Activated effector memory CD4-positive, alpha-beta T cell treated with Interleukin-2 at 50 U/mL for 16 hours (primary cell): Measurements from ENCODE around the gene EEPD1.
"Not testable (repeated sequence)": the region's sequence is repeated elsewhere in the genome, so short reads cannot be mapped to it uniquely, and the experiment has no call there.

Experiments used
- DNase-seq: peaks from one replicate; pipeline ENCODE4 v3.0.0-alpha.2; 2020

EEPD1 gene

DNA sequence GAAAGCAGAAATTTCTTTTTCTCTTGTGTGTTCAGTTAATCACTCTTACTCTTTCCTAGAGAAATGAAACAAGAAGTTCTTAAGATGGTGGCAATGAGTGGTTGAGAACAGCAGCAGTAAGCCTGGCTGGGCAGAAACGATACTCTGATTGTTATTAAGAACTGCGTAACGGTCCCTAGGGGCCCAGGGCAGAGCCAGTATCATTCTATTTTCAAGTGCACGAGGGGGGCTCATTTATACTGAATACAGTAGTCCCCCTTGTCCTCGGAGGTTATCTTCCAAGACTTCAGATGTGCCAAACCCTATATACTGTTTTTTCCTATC lies 64.9 kb downstream of the EEPD1 start:
- no peak for DNase-seq

DNA sequence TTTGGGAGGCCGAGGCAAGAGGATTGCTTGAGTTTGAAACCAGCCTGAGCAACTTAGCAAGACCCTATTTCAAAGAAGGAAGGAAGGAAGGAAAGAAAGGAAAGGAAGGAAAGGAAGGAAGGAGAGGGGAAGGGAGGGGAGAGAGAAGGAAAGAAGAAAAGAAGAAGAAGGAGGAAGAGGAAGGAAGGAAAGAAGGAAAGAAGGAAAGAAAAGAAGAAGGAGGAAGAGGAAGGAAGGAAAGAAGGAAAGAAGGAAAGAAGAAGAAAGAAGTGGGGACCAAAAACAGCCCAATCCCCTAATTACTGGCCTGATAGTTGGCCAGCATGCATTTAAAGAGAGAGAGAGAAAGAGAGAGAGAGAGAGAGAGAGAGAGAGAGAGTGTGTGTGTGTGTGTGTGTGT lies 66.4 kb downstream of the EEPD1 start:
- no peak for DNase-seq

DNA sequence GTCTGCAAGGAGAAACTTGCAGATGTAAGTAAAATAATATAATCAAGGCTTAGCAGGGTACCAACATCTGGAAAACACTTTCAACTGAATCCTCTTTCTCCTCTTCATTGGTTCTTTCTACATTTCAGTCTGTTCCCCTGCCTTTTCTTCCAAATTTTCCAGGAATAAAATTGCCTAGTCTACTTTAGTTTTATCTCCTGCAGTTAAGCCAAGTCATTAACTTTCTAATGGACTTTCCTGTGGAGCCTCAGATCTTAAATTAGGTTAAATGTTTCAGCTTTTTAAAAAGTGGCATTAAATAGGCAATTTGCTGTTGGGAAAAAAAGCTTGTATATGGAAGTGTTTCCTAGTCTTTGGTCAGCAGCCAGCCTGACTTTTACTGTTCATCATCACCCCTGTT lies 70.8 kb downstream of the EEPD1 start:
- DNase-seq: no peak

DNA sequence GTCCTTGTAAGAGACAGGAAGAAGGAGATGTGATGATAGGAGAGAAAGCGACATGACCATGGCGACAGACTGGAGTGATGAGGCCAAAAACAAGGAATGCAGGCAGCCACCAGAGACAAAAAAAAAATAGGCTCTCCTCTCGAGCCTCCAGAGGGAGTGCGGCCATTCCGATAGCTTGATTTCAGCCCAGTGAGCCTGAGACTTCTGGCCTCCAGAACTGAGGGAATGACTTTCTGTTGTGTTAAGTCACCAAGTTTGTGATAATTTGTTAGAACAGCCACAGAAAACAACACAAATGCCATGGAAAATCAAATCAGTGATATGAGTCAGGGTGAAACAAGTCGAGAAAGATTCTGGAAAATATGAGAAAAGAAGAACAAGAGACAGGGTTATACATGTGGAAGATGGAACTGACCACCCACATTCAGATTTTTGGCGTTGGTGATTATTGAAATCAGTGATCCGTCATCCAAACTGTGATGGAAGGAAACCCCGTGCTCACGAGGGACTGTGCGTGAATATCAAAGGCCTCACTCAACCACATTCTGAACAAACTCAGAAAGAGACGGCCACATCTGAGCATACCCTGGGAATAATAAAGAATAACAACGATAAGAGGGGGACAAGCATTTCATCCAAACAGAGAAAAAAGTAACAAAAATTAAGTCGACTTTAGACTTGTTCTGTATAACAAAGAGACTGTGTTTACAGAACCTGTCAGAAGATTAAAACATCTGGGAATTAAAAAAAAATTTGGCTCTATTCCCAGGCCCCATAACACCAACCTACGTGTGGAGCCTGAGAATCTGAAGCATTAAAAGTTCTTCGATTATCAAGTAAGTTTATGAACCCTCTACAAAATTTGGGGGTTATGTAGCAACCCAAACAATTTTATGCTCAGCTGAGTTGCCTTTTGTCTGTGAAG lies 72.1 kb downstream of the EEPD1 start:
- DNase-seq: no peak

DNA sequence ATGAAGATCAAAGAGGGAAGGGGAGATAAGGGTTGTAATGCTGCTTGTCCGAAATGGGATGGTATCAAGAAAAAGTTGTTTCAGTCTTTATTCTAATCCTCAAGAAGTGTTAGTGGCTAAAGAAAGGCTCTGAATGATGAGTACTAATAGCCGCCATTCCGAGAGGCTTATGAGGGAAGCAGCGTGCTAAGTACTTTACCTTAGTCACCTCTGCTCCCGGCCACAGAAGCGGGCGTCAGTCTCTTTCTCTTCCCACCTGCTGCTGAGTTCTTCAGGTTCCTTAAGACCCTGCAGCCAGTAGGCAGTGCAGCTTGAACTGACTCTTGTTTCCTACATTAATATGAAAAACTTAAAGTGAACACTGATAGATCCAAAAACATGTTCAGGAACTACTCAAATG lies 73.1 kb downstream of the EEPD1 start:
- DNase-seq: no peak

DNA sequence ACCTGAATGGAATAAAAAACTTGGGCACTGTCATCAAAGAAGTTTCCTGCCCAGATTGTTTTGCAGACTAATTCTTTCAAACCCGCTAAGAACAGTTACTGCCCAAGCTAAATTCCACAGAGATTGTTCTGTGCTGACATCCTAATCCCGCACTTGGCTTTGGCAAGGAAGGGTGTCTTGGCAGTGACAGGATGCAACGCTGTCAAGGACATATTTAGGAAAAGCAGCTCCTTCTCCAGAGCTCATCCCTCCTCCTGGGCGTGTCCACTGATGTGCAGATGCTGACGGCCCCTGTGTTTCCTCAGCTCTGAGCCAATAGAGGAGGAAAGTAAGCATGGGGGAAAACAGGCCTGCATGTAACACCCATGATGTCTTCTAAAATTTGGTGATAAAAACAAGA lies 74.2 kb downstream of the EEPD1 start:
- DNase-seq: no peak

DNA sequence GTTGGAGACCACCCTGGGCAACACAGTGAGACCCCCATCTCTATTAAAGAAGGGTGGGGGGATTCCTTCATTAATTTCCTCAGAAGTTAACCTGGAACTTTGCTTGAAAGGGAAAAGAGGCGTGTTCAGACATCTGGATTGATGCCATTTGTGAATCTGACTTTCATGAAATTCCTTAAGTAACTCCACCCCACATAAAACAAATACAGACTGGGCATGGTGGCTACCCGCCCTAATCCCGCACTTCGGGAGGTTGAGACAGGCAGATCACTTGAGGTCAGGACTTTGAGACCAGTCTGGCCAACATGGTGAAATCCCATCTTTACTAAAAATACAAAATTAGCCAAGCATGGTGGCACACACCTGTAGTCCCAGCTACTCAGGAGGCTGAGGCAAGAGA lies 75.0 kb downstream of the EEPD1 start:
- DNase-seq: no peak

DNA sequence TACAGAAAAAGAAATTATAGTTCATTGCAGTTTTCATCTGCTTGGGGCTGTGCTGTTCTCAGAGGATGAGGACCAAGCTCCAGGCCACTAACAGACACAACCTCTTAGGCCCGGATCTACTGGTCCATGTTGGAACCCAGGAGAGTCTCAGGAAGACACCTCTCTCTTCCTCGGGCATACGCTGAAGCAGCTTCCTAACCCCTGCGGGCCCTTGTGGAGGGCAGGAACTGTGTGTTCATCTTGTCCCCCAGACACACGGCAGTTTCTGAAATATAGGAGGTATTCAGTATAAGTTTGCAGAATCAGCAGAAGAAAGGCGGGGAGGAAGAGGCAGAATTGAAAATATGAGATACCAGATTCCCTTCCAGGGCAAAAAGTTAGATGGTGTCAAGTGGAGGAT lies 78.4 kb downstream of the EEPD1 start:
- no peak for DNase-seq

DNA sequence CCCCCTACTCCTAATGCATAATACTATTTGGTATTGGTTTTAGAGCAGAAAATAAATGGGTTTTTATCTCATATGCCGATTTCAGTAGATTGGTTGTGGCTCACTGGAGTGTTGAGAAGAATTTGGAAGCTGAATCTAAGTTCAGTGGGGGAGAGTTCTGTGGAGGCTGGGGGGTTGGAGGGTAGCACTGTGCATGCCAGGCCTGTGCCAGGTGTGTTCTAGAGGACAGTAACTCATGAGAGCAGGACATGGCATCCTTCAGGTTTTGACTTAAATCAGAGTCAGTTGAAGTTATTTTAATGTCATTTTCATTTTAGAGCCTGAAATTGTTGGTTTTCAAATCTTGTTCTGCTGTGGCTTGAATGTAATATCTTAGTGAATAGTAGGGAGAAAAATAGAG lies 79.5 kb downstream of the EEPD1 start:
- DNase-seq: no peak

DNA sequence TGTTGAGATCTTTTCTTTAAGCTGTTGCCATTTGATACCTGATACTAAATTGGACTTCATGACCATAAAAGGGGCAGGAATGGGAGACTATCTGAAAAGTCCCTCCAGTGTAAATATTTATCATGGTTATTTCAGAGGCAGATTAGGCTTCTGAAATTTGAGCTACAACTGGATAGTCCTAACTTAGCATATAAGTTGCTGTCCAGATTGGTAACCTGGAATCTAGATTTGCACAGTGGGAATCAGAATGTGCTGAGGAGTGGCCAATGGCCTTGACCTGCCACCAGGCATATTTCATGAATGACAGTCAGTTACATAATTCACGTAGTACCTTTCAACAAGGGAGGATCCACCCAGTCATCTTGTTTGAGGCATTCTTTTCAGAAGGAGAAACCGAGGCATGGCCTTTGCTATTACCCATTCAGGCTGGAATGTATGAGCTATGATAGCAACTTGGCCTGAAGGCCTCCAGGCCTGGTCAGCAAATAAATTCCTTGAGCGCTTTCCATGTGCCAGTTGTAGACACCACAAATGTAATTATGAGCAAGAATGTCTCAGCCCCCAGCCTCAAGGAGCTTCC lies 80.0 kb downstream of the EEPD1 start:
- no peak for DNase-seq

DNA sequence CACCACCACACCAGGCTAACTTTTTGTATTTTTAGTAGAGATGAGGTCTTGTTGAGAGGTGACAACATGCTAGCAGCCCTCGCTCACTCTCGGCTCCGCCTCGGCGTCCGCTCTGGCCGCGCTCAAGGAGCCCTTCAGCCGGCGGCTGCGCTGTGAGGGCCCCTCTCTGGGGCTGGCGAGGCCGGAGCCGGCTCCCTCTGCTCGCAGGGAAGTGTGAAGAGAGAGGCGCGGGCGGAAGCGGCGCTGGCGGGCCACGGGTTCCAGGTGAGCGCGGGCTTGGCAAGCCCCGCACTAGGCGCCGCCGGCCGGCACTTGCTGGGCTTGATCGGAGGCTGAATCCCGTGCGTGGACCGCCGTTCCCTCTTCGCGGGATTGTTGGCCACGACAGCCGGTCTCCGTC lies 83.0 kb downstream of the EEPD1 start:
- no peak for DNase-seq

DNA sequence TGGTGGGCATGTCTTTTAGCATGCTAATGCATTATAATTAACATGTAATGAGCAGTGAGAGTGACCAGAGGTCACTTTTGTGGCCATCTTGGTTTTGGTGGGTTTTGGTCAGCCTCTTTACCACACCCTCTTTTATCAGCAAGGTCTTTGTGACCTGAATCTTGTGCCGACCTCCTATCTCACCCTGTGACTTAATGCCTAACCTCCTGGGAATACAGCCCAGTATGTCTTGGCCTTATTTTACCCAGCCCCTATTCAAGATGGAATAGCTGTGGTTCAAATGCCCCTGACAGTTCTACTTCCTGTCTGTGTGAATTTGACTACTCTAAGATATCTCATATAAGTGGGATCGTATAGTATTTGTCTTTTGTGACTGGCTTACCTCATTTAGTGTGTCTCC lies 85.1 kb downstream of the EEPD1 start:
- no peak for DNase-seq

DNA sequence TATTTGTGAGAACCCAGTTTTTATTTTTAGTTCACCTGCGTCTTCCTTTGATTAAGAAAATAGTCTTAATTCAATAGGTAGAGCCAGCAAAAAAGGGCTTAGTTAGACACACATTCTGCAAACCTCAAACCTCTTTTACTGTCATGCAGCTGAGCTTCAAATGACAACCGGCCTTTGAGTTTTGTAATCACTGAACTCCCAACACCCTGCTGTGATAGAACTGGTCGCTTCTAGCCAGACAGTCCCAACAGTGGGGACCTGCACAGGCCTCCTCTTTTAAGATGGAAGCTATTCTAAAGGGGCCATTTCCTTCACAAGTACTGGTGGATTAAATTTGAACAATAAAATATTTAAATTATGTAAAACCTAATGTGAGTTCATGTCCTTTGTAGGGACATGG lies 90.3 kb downstream of the EEPD1 start:
- DNase-seq: not testable (repeated sequence)

DNA sequence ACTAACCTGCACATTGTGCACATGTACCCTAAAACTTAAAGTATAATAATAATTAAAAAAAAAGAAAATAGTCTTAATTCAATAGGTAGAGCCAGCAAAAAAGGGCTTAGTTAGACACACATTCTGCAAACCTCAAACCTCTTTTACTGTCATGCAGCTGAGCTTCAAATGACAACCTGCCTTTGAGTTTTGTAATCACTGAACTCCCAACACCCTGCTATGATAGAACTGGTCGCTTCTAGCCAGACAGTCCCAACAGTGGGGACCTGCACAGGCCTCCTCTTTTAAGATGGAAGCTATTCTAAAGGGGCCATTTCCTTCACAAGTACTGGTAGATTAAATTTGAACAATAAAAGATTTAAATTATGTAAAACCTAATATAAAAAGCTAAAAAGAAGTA lies 90.9 kb downstream of the EEPD1 start:
- not testable (repeated sequence) for DNase-seq

DNA sequence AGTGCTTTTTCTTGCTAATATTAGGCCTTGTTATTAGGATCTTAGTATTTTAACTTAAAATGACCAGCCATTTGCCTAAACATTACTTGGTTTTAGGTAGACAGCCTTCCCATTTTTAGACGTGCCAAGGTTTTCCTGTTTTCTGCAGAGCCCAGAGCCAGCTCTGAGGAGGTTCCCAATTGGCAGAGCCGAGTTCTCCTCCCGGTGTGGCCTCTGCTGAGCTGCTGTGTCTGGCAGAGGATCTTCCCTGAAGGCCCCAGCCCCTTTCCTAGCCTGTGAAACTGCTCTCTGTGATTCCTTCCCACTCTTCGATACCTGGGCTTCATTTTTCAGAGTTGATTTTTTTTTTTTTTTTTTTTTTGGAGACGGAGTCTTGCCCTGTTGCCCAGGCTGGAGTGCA lies 91.4 kb downstream of the EEPD1 start:
- no peak for DNase-seq

DNA sequence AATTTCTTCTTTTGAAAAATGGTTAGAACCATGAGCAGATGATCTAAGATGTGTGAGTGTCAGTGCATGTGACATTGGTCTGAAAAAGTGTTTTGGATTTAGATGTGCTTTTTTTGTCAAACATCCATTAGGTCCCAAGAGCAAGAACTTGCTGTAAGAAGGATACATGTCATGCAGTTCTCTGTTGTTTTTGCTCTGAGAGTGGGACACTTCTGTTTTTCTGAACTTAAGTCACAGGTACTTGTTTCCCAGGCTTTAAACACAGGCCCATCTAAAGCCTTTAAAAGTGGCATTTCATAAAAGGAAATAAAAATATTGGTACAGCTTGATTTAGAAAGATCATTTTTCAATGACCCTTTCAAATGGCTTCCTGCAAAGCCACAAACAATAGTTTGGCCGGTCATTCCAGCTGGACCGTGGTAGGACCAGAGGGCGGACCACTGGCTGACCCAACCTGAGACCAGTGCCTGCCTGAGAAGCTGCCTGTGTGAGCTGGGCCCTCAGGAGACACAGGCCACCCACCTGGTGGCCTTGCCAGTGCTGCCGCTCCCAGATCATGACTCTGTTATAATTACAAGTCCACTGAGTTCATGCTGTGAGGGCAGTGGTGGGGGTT lies 92.7 kb downstream of the EEPD1 start:
- DNase-seq: no peak

DNA sequence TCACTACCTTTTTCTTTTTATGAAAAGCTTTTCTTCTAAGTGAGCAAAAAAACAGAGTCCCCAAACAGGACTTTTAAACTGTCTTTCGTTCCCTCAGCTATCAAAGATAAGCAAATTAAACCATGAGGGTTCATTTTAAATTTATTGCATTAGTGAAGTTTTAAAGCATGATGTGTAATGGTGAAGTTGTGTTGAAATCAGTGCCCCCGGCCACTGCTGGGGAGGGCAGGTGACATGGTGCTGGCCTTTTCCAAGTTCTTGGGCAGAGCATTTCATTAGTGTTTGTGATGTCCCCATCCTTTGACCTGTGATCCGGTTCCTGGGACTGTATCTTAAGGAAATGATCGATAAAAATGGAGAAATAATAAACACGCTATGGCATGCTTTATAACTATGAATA lies 96.0 kb downstream of the EEPD1 start:
- DNase-seq: no peak

DNA sequence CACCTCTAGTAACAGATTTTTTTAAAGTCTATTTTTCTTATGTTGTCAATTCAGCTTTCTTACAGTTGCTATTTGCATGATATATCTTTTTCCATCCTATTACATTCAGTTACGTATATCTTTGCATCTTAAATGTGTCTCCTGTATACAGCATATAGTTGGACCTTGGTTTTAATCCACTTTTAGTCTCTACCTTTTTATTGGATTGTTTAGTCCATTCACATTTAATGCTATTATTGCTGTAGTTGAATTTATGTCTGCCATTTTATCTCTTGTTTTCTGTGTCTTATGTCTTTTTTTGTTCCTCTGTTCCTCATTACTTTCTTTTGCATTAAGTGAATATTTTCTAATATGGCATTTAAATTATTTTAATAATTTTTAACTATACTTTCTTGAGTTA lies 100.6 kb downstream of the EEPD1 start:
- DNase-seq: no peak

DNA sequence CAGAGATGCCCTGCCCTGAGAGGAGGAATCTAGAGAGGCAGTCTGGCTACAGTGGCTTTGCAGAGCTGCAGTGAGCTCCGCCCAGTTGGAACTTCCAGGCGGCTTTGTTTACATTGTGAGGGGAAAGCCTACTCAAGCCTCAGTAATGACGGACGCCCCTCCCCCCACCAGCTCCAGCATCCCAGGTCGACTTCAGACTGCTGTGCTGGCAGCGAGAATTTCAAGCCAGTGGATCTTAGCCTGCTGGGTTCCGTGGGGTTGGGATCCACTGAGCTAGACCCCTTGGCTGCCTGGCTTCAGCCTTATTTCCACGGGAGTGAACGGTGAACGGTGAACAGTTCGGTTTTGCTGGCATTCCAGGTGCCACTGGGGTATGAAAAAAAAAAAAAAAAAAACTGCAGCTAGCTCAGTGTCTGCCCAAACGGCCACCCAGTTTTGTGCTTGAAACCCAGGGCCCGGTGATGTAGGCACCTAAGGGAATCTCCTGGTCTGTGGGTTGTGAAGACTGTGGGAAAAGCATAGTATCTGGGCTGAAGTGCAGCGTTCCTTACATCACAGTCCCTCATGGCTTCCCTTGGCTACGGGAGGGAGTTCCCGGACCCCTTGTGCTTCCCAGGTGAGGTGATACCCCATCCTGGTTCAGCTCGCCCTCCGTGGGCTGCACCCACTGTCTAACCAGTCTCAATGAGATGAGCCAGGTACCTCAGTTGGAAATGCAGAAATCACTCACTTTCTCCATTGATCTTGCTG lies 105.6 kb downstream of the EEPD1 start:
- not testable (repeated sequence) for DNase-seq

DNA sequence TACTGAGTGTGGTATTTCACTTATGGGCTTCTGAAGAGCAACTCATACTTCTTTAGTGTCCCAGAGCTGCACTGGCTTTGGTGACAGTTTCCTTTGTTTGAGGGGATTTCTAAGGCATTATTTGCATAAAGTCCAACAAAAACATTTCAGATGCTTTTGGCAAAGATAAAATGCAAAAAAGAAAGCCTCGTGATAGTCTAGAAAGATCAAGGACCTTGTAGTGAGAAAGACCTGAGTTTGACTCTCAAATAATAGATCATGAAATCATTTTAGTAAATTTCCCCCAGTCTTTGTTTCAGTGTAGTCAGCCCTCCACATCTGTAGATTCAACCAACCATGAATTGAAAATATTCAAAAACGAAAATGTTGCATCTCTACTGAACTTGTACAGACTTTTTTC lies 107.4 kb downstream of the EEPD1 start:
- DNase-seq: no peak

DNA sequence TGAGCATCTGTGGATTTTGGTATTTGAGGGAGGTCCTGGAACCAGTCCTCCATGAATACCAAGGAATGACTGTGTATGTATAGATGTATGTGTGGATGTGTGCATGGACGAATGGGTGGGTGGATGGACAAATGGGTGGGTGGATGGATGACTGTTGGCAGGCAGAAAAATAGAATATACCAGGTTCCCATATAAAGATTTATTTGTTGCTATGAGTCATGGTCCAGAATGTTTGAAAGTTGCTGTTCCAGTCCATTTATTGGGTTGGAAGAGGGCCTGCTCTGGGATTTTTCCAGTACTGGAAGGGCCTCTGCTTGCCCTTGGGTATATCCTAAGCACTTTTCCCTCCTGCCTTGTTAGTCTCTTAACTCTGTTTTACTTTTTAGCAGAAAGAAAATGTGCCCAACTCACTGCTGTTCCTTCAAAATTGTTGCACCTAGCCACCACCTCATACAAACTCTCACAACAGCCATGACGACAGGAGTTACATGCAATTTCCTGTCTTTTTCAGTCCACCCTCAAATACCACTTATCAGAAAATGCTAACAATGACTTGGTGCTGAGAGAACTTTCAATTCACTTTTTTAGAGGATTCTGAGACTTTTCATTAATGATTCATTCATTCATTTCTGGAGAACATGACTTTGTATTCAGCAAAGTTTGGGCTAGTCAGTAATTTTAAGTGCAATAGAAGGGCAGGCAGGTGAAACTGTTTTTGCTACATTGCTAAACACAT lies 108.1 kb downstream of the EEPD1 start:
- DNase-seq: no peak

DNA sequence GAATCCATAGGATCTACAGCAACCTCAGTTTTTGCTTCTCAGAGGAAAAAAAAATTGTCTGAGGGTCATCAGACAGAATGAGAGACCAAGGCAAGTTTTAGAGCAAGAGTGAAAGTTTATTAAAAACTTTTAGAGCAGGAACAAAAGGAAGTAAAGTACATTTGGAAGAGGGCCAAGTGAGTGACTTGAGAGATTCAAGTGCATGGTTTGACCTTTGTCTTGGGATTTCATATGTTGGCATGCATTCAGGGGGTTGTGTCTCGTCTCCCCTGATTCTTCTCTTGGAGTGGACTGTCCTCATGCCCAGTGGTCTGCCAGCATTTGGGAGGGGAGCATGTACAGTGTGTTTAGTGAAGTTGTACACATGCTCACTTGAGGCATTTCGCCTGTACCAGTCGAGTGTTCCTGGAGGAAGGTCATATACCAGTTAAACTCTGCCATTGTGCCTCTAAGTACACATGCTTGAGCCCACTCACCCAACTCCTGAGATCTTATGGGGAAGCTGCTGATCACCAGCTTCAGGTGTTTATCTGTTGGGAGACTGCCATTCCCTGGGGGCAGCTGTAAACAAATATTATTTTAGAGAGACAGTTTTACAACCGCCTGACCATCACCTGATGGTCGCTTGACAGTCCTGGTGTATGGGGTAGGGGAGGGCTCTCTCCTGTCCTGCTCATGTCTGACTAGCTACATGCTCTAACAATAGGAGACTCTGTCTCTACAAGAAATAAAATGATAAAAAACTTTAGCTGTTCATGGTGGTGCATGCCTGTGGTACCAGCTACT lies 109.4 kb downstream of the EEPD1 start:
- DNase-seq: no peak
